ENCODE data around the gene NLGN1.

- TF ChIP-seq CTCF (IDR thresholded peaks at IDR 0.05; ENCODE audit: low read depth, low read length) (no peak), MAX (IDR thresholded peaks at IDR 0.05; ENCODE audit: low read depth, low read length) (no peak)
Observed at GRCh38 chr3:174253940-174254339, 856.4 kb downstream of the NLGN1 start.

Measured in NB4 (cell line).